Measurements from ENCODE around the gene TLE3.

- no peak for TF ChIP-seq EP300 (IDR thresholded peaks at IDR 0.05)
- TF ChIP-seq CTCF (IDR thresholded peaks at IDR 0.05), result no peak
- TF ChIP-seq POLR2AphosphoS5 (IDR thresholded peaks at IDR 0.05), result no peak
- no peak for TF ChIP-seq POLR2A (IDR thresholded peaks at IDR 0.05)
Observed at GRCh38 chr15:70116317-70116716, 18.6 kb upstream of the TLE3 start.
